ENCODE results near the gene RAC2. TPM values are rescaled to one million over a fixed set of nuclear protein-coding genes. Genes with fewer than 3 reads are reported as not detected.

Gene RAC2
- total RNA-seq, 1 experiment from 2014 or later: 50.5 TPM

GRCh38 chr22:37235897-37236607 is 8.0 kb downstream of the RAC2 start:
- Histone ChIP-seq H2AFZ (ENCODE audit: low read length) (no peak overlapping the region), H3K36me3 (ENCODE audit: low read depth, low read length) (peaks cover 5% of the 10 kb centered on the region; the same call in 1 of the 2 replicates), H3K4me2 (ENCODE audit: low read length) (no peak overlapping the region), H3K4me1 (ENCODE audit: insufficient read depth, low read length) (peaks cover 2% of the 10 kb centered on the region; the same call in 1 of the 2 replicates), H3F3A (ENCODE audit: low read length, unreplicated experiment) (no peaks in the 10 kb centered on the region), H3K4me3 (ENCODE audit: low read length) (no peak overlapping the region), H4K20me1 (ENCODE audit: low read length) (no peaks in the 10 kb centered on the region), H3K27me3 (ENCODE audit: low read length) (no peaks in the 10 kb centered on the region), H3K9me3 (ENCODE audit: low read length) (no peaks in the 10 kb centered on the region), H3K27ac (ENCODE audit: low read length) (no peak overlapping the region), H3K9me2 (replicated peaks; ENCODE audit: low read length) (no peaks in the 10 kb centered on the region), H3K79me2 (ENCODE audit: low read length) (no peaks in the 10 kb centered on the region), H3K9ac (ENCODE audit: low read length) (no peak overlapping the region)
- intact Hi-C loops (cut with micrococcal nuclease): no loop called here
- TF ChIP-seq EZH2phosphoT487 (IDR thresholded peaks at IDR 0.05; ENCODE audit: borderline replicate concordance, low read length) (no peak), CTCF (conservative IDR thresholded peaks at IDR 0.05; ENCODE audit: low read depth, low read length) (no peak), EZH2 (IDR thresholded peaks at IDR 0.05; ENCODE audit: low read length, unreplicated experiment) (no peak)
- ATAC-seq (no peak), DNase-seq (no peak)
- no TSS peak for BruUV-seq (replicated peaks)
- CTCF ChIA-PET: no interaction called here
- POLR2A ChIA-PET (ENCODE audit: unreplicated experiment): no interaction called here

- Histone ChIP-seq H2AFZ (ENCODE audit: low read length) (no peak overlapping the region), H3K4me2 (ENCODE audit: low read length) (no peak overlapping the region), H3F3A (ENCODE audit: low read length, unreplicated experiment) (no peaks in the 10 kb centered on the region), H3K36me3 (ENCODE audit: low read depth, low read length) (peaks cover 5% of the 10 kb centered on the region; the same call in 1 of the 2 replicates), H3K79me2 (ENCODE audit: low read length) (no peaks in the 10 kb centered on the region), H3K9ac (ENCODE audit: low read length) (no peak overlapping the region), H3K9me2 (replicated peaks; ENCODE audit: low read length) (no peaks in the 10 kb centered on the region), H3K4me3 (ENCODE audit: low read length) (no peak overlapping the region), H3K27ac (ENCODE audit: low read length) (no peak overlapping the region), H3K9me3 (ENCODE audit: low read length) (no peaks in the 10 kb centered on the region), H3K4me1 (ENCODE audit: insufficient read depth, low read length) (peaks cover 11% of the 10 kb centered on the region), H3K27me3 (ENCODE audit: low read length) (no peaks in the 10 kb centered on the region), H4K20me1 (ENCODE audit: low read length) (no peaks in the 10 kb centered on the region)
- no TSS peak for BruUV-seq (replicated peaks)
- TF ChIP-seq EZH2phosphoT487 (IDR thresholded peaks at IDR 0.05; ENCODE audit: borderline replicate concordance, low read length): no peak
- TF ChIP-seq EZH2 (IDR thresholded peaks at IDR 0.05; ENCODE audit: low read length, unreplicated experiment): no peak
- no peak for TF ChIP-seq CTCF (conservative IDR thresholded peaks at IDR 0.05; ENCODE audit: low read depth, low read length)
- no peak for ATAC-seq
- POLR2A ChIA-PET (ENCODE audit: unreplicated experiment): no interaction called here
- intact Hi-C loops (cut with micrococcal nuclease): no loop called here
- CTCF ChIA-PET: no interaction called here
- no peak for DNase-seq
These were observed 9.0 kb downstream of the RAC2 start for GRCh38 chr22:37234736-37235711.
